Measurements from ENCODE around the gene RGS3. TPM values are rescaled to one million over a fixed set of nuclear protein-coding genes. Genes with fewer than 3 reads are reported as not detected.

The RGS3 gene
- total and polyA plus RNA-seq, 2 of the 13 experiments (the other 11 are each of a cell fraction or from before 2014, with no cell fraction given): 17.1 to 28.8 TPM

GRCh38 chr9:113620377-113621161 lies 157.0 kb downstream of the RGS3 start (continued):
- TF ChIP-seq ZMYM3 (CRISPR knock-in tag; IDR thresholded peaks at IDR 0.05) (peak; percentile 86), DNMT1 (CRISPR knock-in tag; IDR thresholded peaks at IDR 0.05) (no peak), ZNF431 (CRISPR knock-in tag; IDR thresholded peaks at IDR 0.05; ENCODE audit: borderline replicate concordance, low read depth) (no peak), ZSCAN29 (CRISPR knock-in tag; conservative IDR thresholded peaks at IDR 0.05) (0 out of 2 replicates have a peak, but pooled peaks have one; percentile 53), ZNF761 (CRISPR knock-in tag; conservative IDR thresholded peaks at IDR 0.05) (no peak), ZNF326 (CRISPR knock-in tag; IDR thresholded peaks at IDR 0.05; ENCODE audit: borderline replicate concordance) (no peak), TBL1XR1 (IDR thresholded peaks at IDR 0.05; ENCODE audit: borderline replicate concordance, low read length, partially characterized antibody) (no peak), ZNF883 (CRISPR knock-in tag; IDR thresholded peaks at IDR 0.05; ENCODE audit: not compliant biosample characterization) (no peak), SALL1 (CRISPR knock-in tag; IDR thresholded peaks at IDR 0.05) (peak; percentile 66), FOSL2 (CRISPR knock-in tag; IDR thresholded peaks at IDR 0.05) (peak; percentile 90), MYC (CRISPR knock-in tag; IDR thresholded peaks at IDR 0.05; ENCODE audit: borderline replicate concordance) (no peak), ZNF281 (CRISPR knock-in tag; IDR thresholded peaks at IDR 0.05; ENCODE audit: borderline replicate concordance) (peak; percentile 59; the same call in 1 of the 2 replicates), ZNF616 (CRISPR knock-in tag; IDR thresholded peaks at IDR 0.05; ENCODE audit: low read depth) (no peak), ZNF747 (CRISPR knock-in tag; IDR thresholded peaks at IDR 0.05; ENCODE audit: borderline replicate concordance) (no peak), ZNF605 (CRISPR knock-in tag; IDR thresholded peaks at IDR 0.05) (0 out of 2 replicates have a peak, but pooled peaks have one; percentile 35), ZBTB34 (CRISPR knock-in tag; IDR thresholded peaks at IDR 0.05) (no peak), YEATS2 (CRISPR knock-in tag; IDR thresholded peaks at IDR 0.05; ENCODE audit: borderline replicate concordance) (no peak), SNAPC5 (CRISPR knock-in tag; IDR thresholded peaks at IDR 0.05; ENCODE audit: borderline replicate concordance) (no peak), ZNF337 (CRISPR knock-in tag; IDR thresholded peaks at IDR 0.05; ENCODE audit: borderline replicate concordance, low read depth) (no peak)
- TF ChIP-seq, protein P1, sequence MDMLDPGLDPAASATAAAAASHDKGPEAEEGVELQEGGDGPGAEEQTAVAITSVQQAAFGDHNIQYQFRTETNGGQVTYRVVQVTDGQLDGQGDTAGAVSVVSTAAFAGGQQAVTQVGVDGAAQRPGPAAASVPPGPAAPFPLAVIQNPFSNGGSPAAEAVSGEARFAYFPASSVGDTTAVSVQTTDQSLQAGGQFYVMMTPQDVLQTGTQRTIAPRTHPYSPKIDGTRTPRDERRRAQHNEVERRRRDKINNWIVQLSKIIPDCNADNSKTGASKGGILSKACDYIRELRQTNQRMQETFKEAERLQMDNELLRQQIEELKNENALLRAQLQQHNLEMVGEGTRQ (IDR thresholded peaks at IDR 0.05; ENCODE audit: low read depth, low read length): no peak
- TF ChIP-seq, protein P1 (CRISPR knock-in tag; IDR thresholded peaks at IDR 0.05; ENCODE audit: borderline replicate concordance): no peak
- TF ChIP-seq, protein P2, sequence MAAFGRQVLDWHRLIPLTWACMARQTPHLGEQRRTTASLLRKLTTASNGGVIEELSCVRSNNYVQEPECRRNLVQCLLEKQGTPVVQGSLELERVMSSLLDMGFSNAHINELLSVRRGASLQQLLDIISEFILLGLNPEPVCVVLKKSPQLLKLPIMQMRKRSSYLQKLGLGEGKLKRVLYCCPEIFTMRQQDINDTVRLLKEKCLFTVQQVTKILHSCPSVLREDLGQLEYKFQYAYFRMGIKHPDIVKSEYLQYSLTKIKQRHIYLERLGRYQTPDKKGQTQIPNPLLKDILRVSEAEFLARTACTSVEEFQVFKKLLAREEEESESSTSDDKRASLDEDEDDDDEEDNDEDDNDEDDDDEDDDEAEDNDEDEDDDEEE (CRISPR knock-in tag; IDR thresholded peaks at IDR 0.05): no peak
